K562 (cell line): ENCODE results near the gene BARD1. TPM values are rescaled to one million over a fixed set of nuclear protein-coding genes. Genes with fewer than 3 reads are reported as not detected.

ENCODE experiments used
- ATAC-seq: fragments of 200-7000 bp; cut with Tn5 transposase; 3 replicates; pipeline ENCODE4 v1.9.1; 2020; ENCODE audit warnings: moderate library complexity
- BruUV-seq: library from RNA; stranded (reverse); fragments of 400-500 nt; replicated peaks from 2 replicates; lab custom pipeline; 2021; lab: Mats Ljungman, UMichigan
- CTCF ChIA-PET: fragments of 300-600 bp; formaldehyde crosslinking; extraction: SDS; loops from one replicate; lab custom pipeline; 2021; ENCODE audit warnings: low intra/inter-chr PET ratio; lab: Yijun Ruan, JAX
- POLR2A ChIA-PET: fragments of 300-600, 350-650 bp; sonication (Branson Sonifier 250); formaldehyde crosslinking; extraction: SDS; loops from one replicate; lab custom pipeline; 2021; ENCODE audit warnings: antibody characterized with exemption, inconsistent platforms; lab: Yijun Ruan, JAX
- DNase-seq, 4 experiments: peaks; one replicate each; pipeline versions ENCODE4 v3.0.0 to v3.0.0-alpha.2; 2011 to 2018; ENCODE audit warnings: low spot score in 3 of 4, mixed read lengths in 3 of 4; ENCODE audit errors: extremely low read depth in 1 of 4
- FAIRE-seq: peaks from 2 replicates; lab custom pipeline; 2011; peaks lifted over from hg19 to GRCh38; lab: Jason Lieb, UNC
- H2AFZ ChIP-seq: 2 replicates; pipeline ENCODE4 v1.6.0; 2011; ENCODE audit warnings: low read depth, low read length, control low read depth, inconsistent platforms
- H3K27ac ChIP-seq: fragments of 200-600 bp; 3 replicates; pipeline ENCODE4 v1.8.0; 2011; ENCODE audit warnings: low read depth, mild to moderate bottlenecking, control low read depth, inconsistent platforms, low read length, moderate library complexity, mixed read lengths; ENCODE audit errors: extremely low read depth
- H3K27me3 ChIP-seq, 2 experiments: fragments of 300-600 bp in 1 of 2; 2 replicates in 1 of 2; 3 replicates in 1 of 2; pipeline versions ENCODE4 v1.6.0 to v1.8.0; 2011; ENCODE audit warnings: inconsistent platforms in 2 of 2, low read length in 2 of 2, mild to moderate bottlenecking in 1 of 2, mixed read lengths in 1 of 2, moderate library complexity in 1 of 2; ENCODE audit not compliant: control insufficient read depth in 2 of 2, insufficient read depth in 2 of 2
- H3K36me3 ChIP-seq: fragments of 300-600 bp; 3 replicates; pipeline ENCODE4 v1.8.0; 2011; ENCODE audit warnings: mild to moderate bottlenecking, low read length, inconsistent platforms; ENCODE audit not compliant: control insufficient read depth, insufficient read depth
- H3K4me1 ChIP-seq, 2 experiments: fragments of 200-600 bp in 1 of 2; replicated peaks in 1 of 2; 2 replicates in 1 of 2; 3 replicates in 1 of 2; pipeline versions ENCODE4 v1.5.1 to v1.8.0; 2011; ENCODE audit warnings: inconsistent platforms in 2 of 2, low read length in 2 of 2, mild to moderate bottlenecking in 1 of 2, mixed read lengths in 1 of 2, moderate library complexity in 1 of 2; ENCODE audit not compliant: control insufficient read depth in 2 of 2, insufficient read depth in 2 of 2
- H3K4me2 ChIP-seq: 2 replicates; pipeline ENCODE4 v1.6.1; 2011; ENCODE audit warnings: low read length, control low read depth, inconsistent platforms, mixed read lengths; ENCODE audit not compliant: insufficient read depth
- H3K4me3 ChIP-seq: fragments of 200-600 bp; sonication (generic), shearing (Covaris generic); 2 replicates; pipeline ENCODE4 v1.5.1; 2016; ENCODE audit warnings: control low read depth, inconsistent platforms
- H3K79me2 ChIP-seq: fragments of 200-600 bp; 3 replicates; pipeline ENCODE4 v1.8.0; 2011; ENCODE audit warnings: low read length, inconsistent platforms; ENCODE audit not compliant: control insufficient read depth, insufficient read depth
- H3K9ac ChIP-seq, 2 experiments: 2 replicates each; pipeline versions ENCODE4 v1.6.0 to v1.6.1; 2011; ENCODE audit warnings: low read depth in 2 of 2, low read length in 2 of 2, control low read depth in 1 of 2, inconsistent platforms in 1 of 2, mild to moderate bottlenecking in 1 of 2, mixed read lengths in 1 of 2; ENCODE audit not compliant: insufficient read depth in 1 of 2
- H3K9me1 ChIP-seq: one replicate; pipeline ENCODE4 v1.6.0; 2011; ENCODE audit warnings: inconsistent platforms, mild to moderate bottlenecking, low read length, moderate library complexity; ENCODE audit not compliant: control insufficient read depth, insufficient read depth
- H3K9me3 ChIP-seq: replicated peaks from 2 replicates; pipeline ENCODE4 v1.5.1; 2011; ENCODE audit warnings: low read depth, low read length, inconsistent platforms; ENCODE audit not compliant: control insufficient read depth, insufficient read depth
- H4K20me1 ChIP-seq: replicated peaks from 2 replicates; pipeline ENCODE4 v1.6.1; 2011; ENCODE audit warnings: low read length, inconsistent platforms, mixed read lengths; ENCODE audit not compliant: control insufficient read depth, insufficient read depth
- KAT2B ChIP-seq: IDR thresholded peaks from one replicate; pipeline ENCODE4 v1.6.1; 2012; ENCODE audit warnings: low read depth, mild to moderate bottlenecking, control low read depth, inconsistent platforms, low read length, moderate library complexity
- XRCC3 ChIP-seq: fragments of 450-650 bp; IDR thresholded peaks from 2 replicates; pipeline ENCODE4 v1.6.1; 2017; ENCODE audit warnings: mild to moderate bottlenecking, moderate library complexity
- XRCC4 ChIP-seq: IDR thresholded peaks from one replicate; pipeline ENCODE4 v1.6.1; 2011; ENCODE audit not compliant: insufficient read depth, insufficient read length; ENCODE audit errors: extremely low read depth
- ZNF316 ChIP-seq: fragments of 450-650 bp; IDR thresholded peaks from 2 replicates; pipeline ENCODE4 v1.6.1; 2016
- whole genome bisulfite sequencing: fragments of 100-300 bp; shearing (Covaris generic); methylation state at CpG from one replicate; pipeline ENCODE4 v1.1.6; 2016; ENCODE audit warnings: low coverage, mixed read lengths; ENCODE audit not compliant: insufficient coverage; ENCODE audit errors: missing lambda C conversion rate; 5-methylcytosine and 5-hydroxymethylcytosine counted together
- in situ Hi-C: fragments of 300-500 bp; cut with MboI; formaldehyde crosslinking; loops from 4 replicates; pipeline ENCODE4 v1.15.0; 2018; ENCODE audit warnings: inconsistent platforms, mixed read lengths
- intact Hi-C: fragments of 100-400 bp; cut with micrococcal nuclease; formaldehyde crosslinking; loops from 2 replicates; pipeline ENCODE4 v1.14.2; 2022
- polyA plus RNA-seq, 8 experiments: library from polyadenylated mRNA; depleted of rRNA in 4 of 8; stranded (reverse) in 5 of 8; unstranded in 3 of 8; fragments of >200 nt; fragmentation: Nextera tagmentation in 2 of 8; fragmentation: Illumina TruSeq in 1 of 8; extraction: Ambion mirVana in 2 of 8; extraction: Trizol in 1 of 8; gene quantifications; 2 replicates each; pipeline versions ENCODE4 v1.2.1 to v1.2.3, GENCODE V29; 2011 to 2014; ENCODE audit warnings: inconsistent platforms in 1 of 8, missing spikeins in 1 of 8
- total RNA-seq, 7 experiments: library from RNA; depleted of rRNA in 6 of 7; stranded (reverse); fragments of >200 nt in 6 of 7; fragmentation: Illumina TruSeq in 2 of 7; extraction: Trizol in 2 of 7; gene quantifications; 2 replicates each; pipeline versions ENCODE4 v1.2.1 to v1.2.3, GENCODE V29; 2011 to 2021; ENCODE audit warnings: low replicate concordance in 1 of 7
- TF ChIP-seq, protein P1 (sequence below): fragments of 250-450 bp; sonication (Bioruptor Pico); IDR thresholded peaks from 2 replicates; pipeline ENCODE4 v1.9.0; 2021; ENCODE audit warnings: mild to moderate bottlenecking
- TF ChIP-seq, protein P2 (sequence below): fragments of 450-650 bp; IDR thresholded peaks from 2 replicates; pipeline ENCODE4 v1.6.1; 2016; ENCODE audit warnings: mild to moderate bottlenecking

The BARD1 gene
- total and polyA plus RNA-seq, 9 of the 15 experiments (the other 6 are each of a cell fraction or from before 2014, with no cell fraction given): 6.3 to 18.9 (median 11.3) TPM

DNA sequence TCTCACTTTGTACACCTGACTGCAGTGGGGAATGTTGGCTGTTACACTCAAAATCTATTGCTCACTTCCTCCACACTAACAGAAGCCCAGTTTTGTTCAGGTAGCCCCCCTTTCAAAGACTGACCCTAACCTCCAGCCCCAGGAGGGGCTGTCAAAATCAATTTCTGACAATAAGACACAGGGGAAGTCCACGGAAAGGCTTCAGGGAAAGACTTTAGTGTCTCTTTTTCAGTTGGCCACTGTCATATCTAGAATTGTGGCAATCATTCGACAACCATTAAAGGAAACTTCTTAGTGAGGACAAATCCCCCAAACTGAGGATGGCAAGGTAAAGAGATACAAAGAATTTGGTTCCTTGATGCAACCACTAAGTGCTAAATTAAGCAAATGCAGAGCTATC, 59.0 kb downstream of the BARD1 start:
- no peak overlapping the region for H2AFZ ChIP-seq
- intact Hi-C loops (no loop called here), in situ Hi-C loops (no loop called here)
- H3K27ac ChIP-seq: no peak overlapping the region
- H3K9ac ChIP-seq: no peak overlapping the region
- H3K36me3 ChIP-seq: peaks cover 41% of the 10 kb centered on the region; the same call in 1 of the 3 replicates
- FAIRE-seq (no peak), ATAC-seq (no peak)
- no peaks in the 10 kb centered on the region for H3K9me3 ChIP-seq
- no peaks in the 10 kb centered on the region; the same call in 2 of the 3 replicates for H3K79me2 ChIP-seq
- H3K4me3 ChIP-seq: no peak overlapping the region
- no peaks in the 10 kb centered on the region for H3K4me1 ChIP-seq
- 83% methylated on average over 2 of the region's 2 CpGs for WGBS
- H4K20me1 ChIP-seq: no peaks in the 10 kb centered on the region
- no peaks in the 10 kb centered on the region for H3K9me1 ChIP-seq
- no TSS peak for BruUV-seq
- POLR2A ChIA-PET: no interaction called here
- CTCF ChIA-PET: no interaction called here
- no peaks in the 10 kb centered on the region for H3K27me3 ChIP-seq
- TF ChIP-seq ZNF316 (no peak), KAT2B (no peak), XRCC3 (no peak), XRCC4 (no peak)
- TF ChIP-seq, protein P1, sequence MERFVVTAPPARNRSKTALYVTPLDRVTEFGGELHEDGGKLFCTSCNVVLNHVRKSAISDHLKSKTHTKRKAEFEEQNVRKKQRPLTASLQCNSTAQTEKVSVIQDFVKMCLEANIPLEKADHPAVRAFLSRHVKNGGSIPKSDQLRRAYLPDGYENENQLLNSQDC (CRISPR knock-in tag): no peak
- TF ChIP-seq, protein P2, sequence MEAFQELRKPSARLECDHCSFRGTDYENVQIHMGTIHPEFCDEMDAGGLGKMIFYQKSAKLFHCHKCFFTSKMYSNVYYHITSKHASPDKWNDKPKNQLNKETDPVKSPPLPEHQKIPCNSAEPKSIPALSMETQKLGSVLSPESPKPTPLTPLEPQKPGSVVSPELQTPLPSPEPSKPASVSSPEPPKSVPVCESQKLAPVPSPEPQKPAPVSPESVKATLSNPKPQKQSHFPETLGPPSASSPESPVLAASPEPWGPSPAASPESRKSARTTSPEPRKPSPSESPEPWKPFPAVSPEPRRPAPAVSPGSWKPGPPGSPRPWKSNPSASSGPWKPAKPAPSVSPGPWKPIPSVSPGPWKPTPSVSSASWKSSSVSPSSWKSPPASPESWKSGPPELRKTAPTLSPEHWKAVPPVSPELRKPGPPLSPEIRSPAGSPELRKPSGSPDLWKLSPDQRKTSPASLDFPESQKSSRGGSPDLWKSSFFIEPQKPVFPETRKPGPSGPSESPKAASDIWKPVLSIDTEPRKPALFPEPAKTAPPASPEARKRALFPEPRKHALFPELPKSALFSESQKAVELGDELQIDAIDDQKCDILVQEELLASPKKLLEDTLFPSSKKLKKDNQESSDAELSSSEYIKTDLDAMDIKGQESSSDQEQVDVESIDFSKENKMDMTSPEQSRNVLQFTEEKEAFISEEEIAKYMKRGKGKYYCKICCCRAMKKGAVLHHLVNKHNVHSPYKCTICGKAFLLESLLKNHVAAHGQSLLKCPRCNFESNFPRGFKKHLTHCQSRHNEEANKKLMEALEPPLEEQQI: no peak
- TF ChIP-seq, all 486 proteins: peak for 0
- H3K4me2 ChIP-seq: no peak overlapping the region
- DNase-seq: no peak
